Measurements from ENCODE around the gene SEC23A.

GRCh38 chr14:38993981-38994380 is 109.1 kb downstream of the SEC23A start:
- TF ChIP-seq CTCF (IDR thresholded peaks at IDR 0.05) (no peak), POLR2A (IDR thresholded peaks at IDR 0.05) (no peak)

Measured in adrenal gland (tissue), 5 donors.